CD4-positive, alpha-beta memory T cell (primary cell): ENCODE results near the gene PTBP3. TPM values are rescaled to one million over a fixed set of nuclear protein-coding genes. Genes with fewer than 3 reads are reported as not detected.

Source experiments
- CTCF ChIA-PET: fragments of 350-600 bp; sonication (Branson Sonifier 250); formaldehyde crosslinking; loops from one replicate; lab custom pipeline; 2021; ENCODE audit warnings: inconsistent platforms; ENCODE audit not compliant: partially characterized antibody; lab: Charles Lee
- POLR2A ChIA-PET: fragments of 350-600 bp; sonication (Branson Sonifier 250); formaldehyde crosslinking; loops from one replicate; lab custom pipeline; 2021; ENCODE audit not compliant: partially characterized antibody; lab: Charles Lee
- DNase-seq, 5 donors: peaks; one replicate each; pipeline versions ENCODE4 v3.0.0 to v3.0.0-alpha.2; 2020 to 2022; ENCODE audit warnings: mixed read lengths in 1 of 5
- H3K27ac ChIP-seq: one replicate; pipeline ENCODE4 v1.7.0; 2013; ENCODE audit warnings: low read depth, low read length
- H3K27me3 ChIP-seq: 2 replicates; pipeline ENCODE4 v1.7.0; 2013; ENCODE audit warnings: mild to moderate bottlenecking, low read length, moderate library complexity; ENCODE audit not compliant: insufficient read depth
- H3K36me3 ChIP-seq: 2 replicates; pipeline ENCODE4 v1.7.0; 2013; ENCODE audit warnings: mild to moderate bottlenecking, low read length, moderate library complexity; ENCODE audit not compliant: insufficient read depth
- H3K4me1 ChIP-seq: 2 replicates; pipeline ENCODE4 v1.7.0; 2013; ENCODE audit warnings: mild to moderate bottlenecking, low read length, moderate library complexity; ENCODE audit not compliant: insufficient read depth
- H3K4me3 ChIP-seq, 2 donors: one replicate each; pipeline ENCODE4 v1.7.0; 2013; ENCODE audit warnings: low read length in 2 of 2, mild to moderate bottlenecking in 1 of 2
- H3K9me3 ChIP-seq, 2 donors: one replicate each; pipeline ENCODE4 v1.7.0; 2013; ENCODE audit warnings: low read length in 2 of 2, control low read depth in 1 of 2; ENCODE audit not compliant: control insufficient read depth in 1 of 2
- H3K27ac Mint-ChIP-seq, 7 donors: one replicate each; pipeline ENCODE4 v1.8.0; 2020 to 2021; ENCODE audit warnings: mixed read lengths in 7 of 7, mild to moderate bottlenecking in 6 of 7, inconsistent platforms in 3 of 7, moderate library complexity in 3 of 7
- H3K27me3 Mint-ChIP-seq, 2 donors: one replicate each; pipeline ENCODE4 v1.8.0; 2020 to 2021; ENCODE audit warnings: mixed read lengths in 2 of 2
- H3K36me3 Mint-ChIP-seq, 2 donors: one replicate each; pipeline ENCODE4 v1.8.0; 2020 to 2021; ENCODE audit warnings: mixed read lengths in 2 of 2, inconsistent platforms in 1 of 2, mild to moderate bottlenecking in 1 of 2
- H3K4me1 Mint-ChIP-seq, 4 donors: one replicate each; pipeline ENCODE4 v1.8.0; 2020 to 2021; ENCODE audit warnings: mixed read lengths in 4 of 4, mild to moderate bottlenecking in 1 of 4
- H3K4me3 Mint-ChIP-seq, 8 donors: one replicate each; pipeline ENCODE4 v1.8.0; 2020 to 2021; ENCODE audit warnings: mixed read lengths in 8 of 8, mild to moderate bottlenecking in 7 of 8, moderate library complexity in 6 of 8, inconsistent platforms in 3 of 8
- H3K9me3 Mint-ChIP-seq, 8 donors: one replicate each; pipeline ENCODE4 v1.8.0; 2020 to 2021; ENCODE audit warnings: mixed read lengths in 8 of 8, mild to moderate bottlenecking in 5 of 8, inconsistent platforms in 3 of 8, moderate library complexity in 1 of 8
- intact Hi-C: fragments of 100-400 bp; cut with micrococcal nuclease; formaldehyde crosslinking; loops from one replicate; pipeline ENCODE4 v1.15.1; 2023
- polyA plus RNA-seq, 2 donors: library from polyadenylated mRNA; unstranded; fragments of 300-500 nt; fragmentation: Illumina TruSeq; gene quantifications; one replicate each; pipeline ENCODE4 v1.2.3, GENCODE V29; 2021
- total RNA-seq, 2 experiments: library from RNA; stranded (reverse); gene quantifications; one replicate each; pipeline ENCODE4 v1.2.3, GENCODE V29; 2021

The PTBP3 gene
- total and polyA plus RNA-seq, 4 experiments from 2014 or later: 30.0 to 139 (median 88.7) TPM

GRCh38 chr9:112349008-112349333, 15.6 kb upstream of the PTBP3 start:
- Mint-ChIP-seq H3K4me3 (peak overlapping the region; percentile 52 to 85 (median 78)), H3K9me3 (no peaks in the 10 kb centered on the region), H3K36me3 (no peaks in the 10 kb centered on the region), H3K4me1 (peaks cover 5 to 14% (median 9%) of the 10 kb centered on the region in 4 donors), H3K27ac (peak overlapping the region in 1 of 7 donors; percentile 67), H3K27me3 (peaks cover 2 to 3% of the 10 kb centered on the region in 2 donors)
- Histone ChIP-seq H3K27ac (no peak overlapping the region), H3K27me3 (no peaks in the 10 kb centered on the region), H3K36me3 (no peaks in the 10 kb centered on the region), H3K4me1 (peaks cover 11% of the 10 kb centered on the region), H3K9me3 (no peaks in the 10 kb centered on the region), H3K4me3 (no peak overlapping the region)
- no peak for DNase-seq
- CTCF ChIA-PET: no interaction called here
- POLR2A ChIA-PET: interaction anchor here (1.0 kb wide), 1 partner anchor 31 kb away, joined by 3 read pairs; the partner anchor contains the start of gene HSDL2
- intact Hi-C loops: loop anchor here (5.0 kb wide), 1 partner anchor 252 kb away; no protein-coding TSS in a partner anchor

GRCh38 chr9:112348257-112349007, 15.0 kb upstream of the PTBP3 start:
- no peak overlapping the region for H3K27ac ChIP-seq
- ChIA-PET POLR2A (interaction anchor here (1.0 to 1.8 kb wide), 4 partner anchors 15 to 31 kb away, joined by 3 to 8 read pairs (median 4); partner anchors contain the start of genes HSDL2 and PTBP3), CTCF (interaction anchor here (1.1 to 1.2 kb wide), 2 partner anchors 123 to 251 kb away, joined by 3 read pairs; no protein-coding TSS in a partner anchor)
- H3K4me3 ChIP-seq: peak overlapping the region in 1 of 2 donors; percentile 51
- peak; percentile 61 to 72 (median 65) for DNase-seq
- Mint-ChIP-seq H3K36me3 (no peaks in the 10 kb centered on the region), H3K27ac (peak overlapping the region in 4 of 7 donors; percentile 67 to 83 (median 79)), H3K9me3 (no peaks in the 10 kb centered on the region), H3K4me1 (peaks cover 5 to 14% (median 9%) of the 10 kb centered on the region in 4 donors), H3K27me3 (peaks cover 2 to 3% of the 10 kb centered on the region in 2 donors), H3K4me3 (peak overlapping the region; percentile 52 to 85 (median 78))
- peaks cover 11% of the 10 kb centered on the region for H3K4me1 ChIP-seq
- H3K9me3 ChIP-seq: no peaks in the 10 kb centered on the region
- no peaks in the 10 kb centered on the region for H3K36me3 ChIP-seq
- no peaks in the 10 kb centered on the region for H3K27me3 ChIP-seq
- intact Hi-C loops: loop anchor here (1.0 to 5.0 kb wide), 3 partner anchors 14 to 251 kb away; no protein-coding TSS in a partner anchor

GRCh38 chr9:112341730-112342129, 8.3 kb upstream of the PTBP3 start:
- ChIA-PET POLR2A (no interaction called here), CTCF (no interaction called here)
- H3K36me3 Mint-ChIP-seq: no peaks in the 10 kb centered on the region
- DNase-seq: no peak
- peaks cover 0 to 2% of the 10 kb centered on the region in 2 donors for H3K27me3 Mint-ChIP-seq
- H3K4me1 Mint-ChIP-seq: no peaks in the 10 kb centered on the region
- no peaks in the 10 kb centered on the region for H3K9me3 Mint-ChIP-seq
- no peaks in the 10 kb centered on the region for H3K4me1 ChIP-seq
- no peaks in the 10 kb centered on the region for H3K36me3 ChIP-seq
- H3K9me3 ChIP-seq: no peaks in the 10 kb centered on the region
- no peak overlapping the region for H3K4me3 ChIP-seq
- H3K27ac ChIP-seq: no peak overlapping the region
- no peaks in the 10 kb centered on the region for H3K27me3 ChIP-seq
- intact Hi-C loops: no loop called here
- H3K4me3 Mint-ChIP-seq: no peak overlapping the region
- no peak overlapping the region for H3K27ac Mint-ChIP-seq

GRCh38 chr9:112339886-112340285, 6.5 kb upstream of the PTBP3 start:
- H3K4me3 Mint-ChIP-seq: no peak overlapping the region
- intact Hi-C loops: no loop called here
- CTCF ChIA-PET: interaction anchor here (1.2 kb wide), 1 partner anchor 241 kb away, joined by 4 read pairs; no protein-coding TSS in a partner anchor

GRCh38 chr9:112338561-112338960, 5.1 kb upstream of the PTBP3 start:
- Histone ChIP-seq H3K4me1 (peaks cover 8% of the 10 kb centered on the region), H3K27ac (no peak overlapping the region), H3K9me3 (no peaks in the 10 kb centered on the region), H3K27me3 (no peaks in the 10 kb centered on the region), H3K4me3 (no peak overlapping the region), H3K36me3 (no peaks in the 10 kb centered on the region)
- Mint-ChIP-seq H3K36me3 (peaks cover 0 to 6% of the 10 kb centered on the region in 2 donors), H3K27me3 (peaks cover 0 to 2% of the 10 kb centered on the region in 2 donors), H3K4me1 (peaks cover 4 to 11% (median 4%) of the 10 kb centered on the region in 4 donors), H3K9me3 (no peaks in the 10 kb centered on the region), H3K4me3 (no peak overlapping the region), H3K27ac (no peak overlapping the region)
- DNase-seq: no peak
- intact Hi-C loops: no loop called here
- ChIA-PET CTCF (no interaction called here), POLR2A (no interaction called here)

More at GRCh38 chr9:112339886-112340285, 6.5 kb upstream of the PTBP3 start:
- Histone ChIP-seq H3K27ac (no peak overlapping the region), H3K4me1 (peaks cover 2% of the 10 kb centered on the region), H3K27me3 (no peaks in the 10 kb centered on the region), H3K9me3 (no peaks in the 10 kb centered on the region), H3K36me3 (no peaks in the 10 kb centered on the region), H3K4me3 (no peak overlapping the region)
- no peak overlapping the region for H3K27ac Mint-ChIP-seq
- DNase-seq: no peak
- no peaks in the 10 kb centered on the region for H3K36me3 Mint-ChIP-seq
- H3K27me3 Mint-ChIP-seq: peaks cover 0 to 2% of the 10 kb centered on the region in 2 donors
- no peaks in the 10 kb centered on the region for H3K9me3 Mint-ChIP-seq
- no peaks in the 10 kb centered on the region for H3K4me1 Mint-ChIP-seq
- POLR2A ChIA-PET: no interaction called here

- Mint-ChIP-seq H3K4me3 (no peak overlapping the region), H3K27me3 (no peaks in the 10 kb centered on the region), H3K27ac (no peak overlapping the region), H3K9me3 (no peaks in the 10 kb centered on the region), H3K4me1 (peaks cover 4 to 12% (median 4%) of the 10 kb centered on the region in 4 donors), H3K36me3 (peaks cover 0 to 8% of the 10 kb centered on the region in 2 donors)
- H3K4me3 ChIP-seq: no peak overlapping the region
- H3K9me3 ChIP-seq: no peaks in the 10 kb centered on the region
- H3K27ac ChIP-seq: no peak overlapping the region
- no peak for DNase-seq
- H3K4me1 ChIP-seq: peaks cover 8% of the 10 kb centered on the region
- CTCF ChIA-PET: interaction anchor here (1.4 to 1.5 kb wide), 2 partner anchors 17 to 23 kb away, joined by 3 to 4 read pairs; no protein-coding TSS in a partner anchor
- H3K27me3 ChIP-seq: no peaks in the 10 kb centered on the region
- intact Hi-C loops: no loop called here
- POLR2A ChIA-PET: no interaction called here
- H3K36me3 ChIP-seq: no peaks in the 10 kb centered on the region
These were observed 4.1 kb upstream of the PTBP3 start for GRCh38 chr9:112337547-112337946.

GRCh38 chr9:112334432-112334841, 1.0 kb upstream of the PTBP3 start:
- Histone ChIP-seq H3K36me3 (no peaks in the 10 kb centered on the region), H3K4me3 (peak overlapping the region; percentile 31 to 69), H3K27ac (peak overlapping the region; percentile 87), H3K9me3 (no peaks in the 10 kb centered on the region), H3K4me1 (peaks cover 36% of the 10 kb centered on the region), H3K27me3 (no peaks in the 10 kb centered on the region)
- ChIA-PET CTCF (interaction anchor here (0.8 to 3.2 kb wide), 7 partner anchors 9 to 241 kb away, joined by 3 to 18 read pairs (median 5); no protein-coding TSS in a partner anchor), POLR2A (interaction anchor here (0.8 to 3.2 kb wide), 11 partner anchors 9 to 442 kb away, joined by 3 to 45 read pairs (median 7); partner anchors contain the start of genes HSDL2 and SUSD1)
- Mint-ChIP-seq H3K27ac (peak overlapping the region; percentile 82 to 96 (median 92)), H3K4me3 (peak overlapping the region; percentile 81 to 96 (median 91)), H3K27me3 (no peaks in the 10 kb centered on the region), H3K9me3 (peaks cover 0 to 2% (median 0%) of the 10 kb centered on the region in 8 donors), H3K4me1 (peaks cover 22 to 41% (median 26%) of the 10 kb centered on the region in 4 donors), H3K36me3 (peaks cover 0 to 14% of the 10 kb centered on the region in 2 donors)
- peak; percentile 53 to 80 (median 60) for DNase-seq
- intact Hi-C loops: loop anchor here (1.0 to 5.0 kb wide), 4 partner anchors 14 to 418 kb away; partner anchors contain the start of gene SNX30
